Measurements from ENCODE around the gene ACAT2.

DNA sequence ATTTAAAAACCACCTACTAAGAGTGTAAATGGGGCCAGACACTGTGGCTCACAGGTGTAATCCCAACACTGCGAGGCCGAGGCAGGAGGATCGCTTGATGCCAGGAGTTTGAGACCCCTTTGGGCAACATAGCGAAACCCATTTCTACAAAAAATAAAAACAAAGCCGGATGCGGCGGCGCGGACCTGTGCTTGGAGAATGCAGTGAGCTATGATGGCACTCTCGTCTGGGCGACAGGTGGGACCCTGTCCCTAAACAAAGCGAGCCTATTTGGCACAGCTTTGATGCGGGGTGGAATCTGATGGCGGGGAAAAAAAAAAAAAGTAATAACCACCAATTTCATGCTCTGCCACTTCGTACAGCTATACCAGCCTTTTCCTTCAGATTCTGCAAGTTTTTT is 26.4 kb downstream of the ACAT2 start:
- no peak for TF ChIP-seq CTCF (IDR thresholded peaks at IDR 0.05)
- no peak for TF ChIP-seq POLR2A (IDR thresholded peaks at IDR 0.05)
